HL-60 (cell line): ENCODE data around the gene C14orf39.

Experiments used
- CTCF ChIP-seq: IDR thresholded peaks from one replicate; pipeline ENCODE4 v1.5.1; 2011; ENCODE audit warnings: low read length, control low read depth, inconsistent platforms; ENCODE audit not compliant: insufficient read depth
- GABPA ChIP-seq: IDR thresholded peaks from 2 replicates; pipeline ENCODE4 v1.6.1; 2012; ENCODE audit warnings: low read depth
- POLR2AphosphoS5 ChIP-seq: IDR thresholded peaks from 2 replicates; pipeline ENCODE4 v1.6.1; 2012; ENCODE audit warnings: low read depth
- REST ChIP-seq: IDR thresholded peaks from 2 replicates; pipeline ENCODE4 v1.6.1; 2012; ENCODE audit warnings: low read depth; ENCODE audit not compliant: insufficient replicate concordance

- TF ChIP-seq CTCF (no peak), REST (no peak), POLR2AphosphoS5 (no peak), GABPA (no peak)
Observed at GRCh38 chr14:60506010-60506409, 20.1 kb upstream of the C14orf39 start.
